Lung microvascular endothelial cell (primary cell): Measurements from ENCODE around the gene C14orf180. TPM values are rescaled to one million over a fixed set of nuclear protein-coding genes. Genes with fewer than 3 reads are reported as not detected.
A peak's percentile ranks its signal among the peaks of the same experiment; 100 is the strongest.

ENCODE experiments used
- DNase-seq, 2 donors: peaks; one replicate each; pipeline versions ENCODE4 v3.0.0 to v3.0.0-alpha.2; 2010; ENCODE audit warnings: low read depth in 2 of 2
- total RNA-seq: library from RNA; depleted of rRNA; stranded (reverse); fragments of >200 nt; gene quantifications from 2 replicates; pipeline ENCODE4 v1.2.1, GENCODE V29; 2014

Gene C14orf180
- not detected in 2 replicates for total RNA-seq

DNA sequence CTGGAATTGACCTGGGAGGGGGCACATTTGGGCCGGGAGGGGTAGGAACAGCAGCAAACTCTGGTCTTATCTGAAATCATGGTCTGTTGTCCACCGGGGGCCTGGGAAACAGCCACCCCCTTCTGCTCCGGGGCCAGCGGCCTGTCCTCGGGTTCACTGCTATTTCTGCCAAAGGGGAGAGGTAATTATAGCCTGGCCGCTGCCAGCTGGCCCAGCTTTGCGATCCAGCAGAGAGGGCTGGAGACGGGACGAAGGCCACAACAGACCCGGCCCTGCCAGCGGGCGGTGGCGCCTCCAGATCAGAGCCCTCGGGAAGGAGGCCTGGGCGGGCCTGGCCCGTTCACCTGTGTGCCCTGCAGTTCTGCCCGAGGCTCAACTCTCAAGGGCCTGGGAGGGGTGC lies at the start of gene C14orf180:
Gene C14orf180, plus strand, starts transcription at position 258 of the 400 bp plus-strand sequence. CDS start 6,667 bp downstream, outside the sequence.
- no peak for DNase-seq

DNA sequence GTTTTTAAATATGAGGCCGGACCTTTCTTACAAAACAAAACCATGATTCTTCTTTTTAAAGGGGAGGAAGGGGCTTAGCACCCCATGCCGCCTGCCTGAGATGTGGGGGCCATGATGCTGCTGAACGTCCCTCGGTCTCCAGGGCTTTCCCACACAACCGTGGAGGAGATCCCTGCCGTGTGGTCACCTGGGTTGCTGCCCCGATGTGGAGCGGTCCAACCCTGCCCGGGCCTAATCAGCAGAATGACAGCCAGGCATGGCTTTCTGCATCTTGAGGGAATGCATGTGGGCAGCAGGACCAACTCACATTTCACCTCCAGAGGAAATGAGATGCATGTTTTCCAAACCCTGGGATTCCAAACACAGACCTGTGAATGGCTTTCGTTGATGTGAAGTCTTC lies 48.9 kb upstream of the C14orf180 start:
- DNase-seq, result no peak

DNA sequence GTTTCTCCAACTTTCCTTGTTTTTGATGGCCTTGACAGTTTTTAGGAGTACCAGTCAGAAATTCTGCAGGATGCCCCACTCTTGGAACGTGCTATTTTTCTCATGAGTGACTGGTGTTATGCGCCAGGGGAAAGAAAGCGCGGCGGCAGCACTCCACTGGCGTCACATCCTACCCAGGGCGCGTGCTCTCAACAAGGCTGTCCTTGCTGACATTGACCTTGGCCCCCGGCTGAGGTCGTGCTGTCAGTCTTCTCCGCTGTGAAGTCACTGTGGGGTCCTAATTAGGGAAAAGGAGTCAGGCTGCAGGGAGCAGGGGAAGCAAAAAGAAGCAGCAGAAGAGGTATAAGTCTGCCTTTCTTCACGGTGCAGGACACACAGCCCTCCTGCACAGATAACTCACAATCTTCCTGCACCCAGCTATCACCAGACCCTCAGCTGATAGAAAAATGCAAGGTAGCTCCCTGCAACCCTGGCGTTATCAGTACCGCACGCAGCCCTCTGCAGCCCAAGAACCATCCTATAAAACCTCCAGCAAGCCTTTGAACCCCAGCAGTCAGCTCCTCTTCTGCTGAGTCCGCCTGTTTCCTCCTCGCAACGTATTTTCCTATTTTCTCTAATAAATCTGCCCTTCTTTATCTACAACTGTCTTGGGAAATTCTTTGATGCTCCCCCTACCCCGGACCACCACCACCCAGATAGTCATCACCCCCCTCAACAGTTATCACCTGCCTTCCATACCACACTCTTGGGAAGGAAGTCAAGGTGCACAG lies 48.0 kb upstream of the C14orf180 start:
- no peak for DNase-seq

DNA sequence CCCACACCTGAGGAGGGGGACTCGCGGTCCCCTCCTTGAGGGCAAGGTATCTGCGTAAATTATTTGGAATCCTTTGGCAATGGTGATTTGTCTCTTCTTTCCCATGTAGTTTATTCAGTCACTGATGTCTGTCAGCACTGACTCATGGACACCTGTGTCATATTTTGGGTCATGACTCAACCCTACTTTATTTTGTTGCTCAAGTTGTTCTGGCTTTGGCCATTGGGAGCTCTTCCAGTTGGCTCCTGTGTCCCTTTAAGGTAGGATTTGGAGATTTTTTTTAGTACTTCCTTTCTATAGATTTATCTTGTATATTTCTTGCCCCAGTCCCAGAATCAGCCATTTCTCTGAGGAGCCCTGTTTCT lies 47.4 kb upstream of the C14orf180 start:
- no peak for DNase-seq

DNA sequence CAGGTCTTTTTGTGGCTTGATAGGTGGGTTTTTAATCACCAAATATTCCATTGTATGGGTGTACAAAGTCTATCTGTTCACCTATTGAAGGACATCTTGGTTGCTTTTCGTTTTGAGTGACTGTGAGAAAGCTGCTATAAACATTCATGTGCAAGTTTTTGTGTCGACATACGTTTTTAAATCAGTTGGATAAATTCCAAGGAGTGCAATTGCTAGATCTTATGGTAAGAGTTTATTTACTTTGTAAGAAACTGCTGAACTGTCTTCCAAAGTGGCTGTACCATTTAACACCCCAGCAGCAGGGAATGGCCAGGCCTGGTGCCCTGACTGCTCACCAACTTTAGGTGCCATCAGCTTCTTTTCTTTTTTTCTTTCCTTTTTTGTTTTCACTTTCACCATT lies 45.5 kb upstream of the C14orf180 start:
- no peak for DNase-seq

DNA sequence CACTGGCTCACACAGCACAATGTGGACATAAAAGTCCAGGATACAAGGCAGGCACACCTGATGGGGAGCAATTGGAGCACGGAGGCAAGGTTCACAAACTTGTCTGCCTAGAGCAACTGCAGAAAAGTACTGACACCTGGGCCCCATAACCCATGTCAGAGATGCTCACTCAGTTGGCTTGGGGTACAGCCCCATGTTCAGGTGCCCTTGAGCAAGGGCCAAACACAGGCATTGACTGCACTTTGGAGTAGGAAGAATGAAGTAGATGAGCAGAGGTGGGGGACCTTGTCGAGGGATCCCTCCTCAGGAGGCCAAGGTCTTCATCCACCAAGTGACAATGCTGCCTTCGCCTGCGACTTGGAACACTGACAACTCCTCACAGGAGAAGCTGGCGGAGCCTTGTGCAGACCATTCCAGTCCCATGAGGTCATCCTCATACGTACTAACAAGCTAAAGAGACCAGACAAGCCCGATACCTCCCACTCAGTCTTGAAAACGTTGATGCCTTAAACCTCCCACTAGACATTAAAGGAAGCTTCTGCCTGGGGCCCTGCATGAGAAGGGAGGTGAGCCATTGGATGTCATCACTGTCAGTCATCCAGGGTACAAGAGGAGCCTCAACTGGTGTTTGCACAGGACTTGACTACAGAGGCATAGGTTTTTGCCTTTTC lies 42.5 kb upstream of the C14orf180 start:
- DNase-seq, result peak in 1 of 2 donors; percentile 44

DNA sequence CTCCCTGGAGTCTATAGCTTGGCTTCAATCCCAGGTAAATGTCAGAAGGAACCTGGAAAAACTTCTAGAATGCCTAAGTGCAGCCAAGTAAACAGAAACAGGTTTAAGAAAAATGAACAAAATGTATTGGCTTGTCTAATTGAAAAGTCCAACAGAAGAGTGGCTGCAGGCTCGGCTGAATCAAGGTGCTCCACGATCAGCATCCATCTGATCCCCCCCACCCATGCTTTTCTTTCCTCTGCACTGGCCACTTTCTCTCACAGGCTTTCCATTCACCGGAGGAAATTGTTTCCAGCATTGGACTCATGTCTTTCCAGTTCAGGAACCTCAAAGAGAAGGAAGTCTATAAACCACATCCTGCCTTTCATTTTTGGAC lies 42.0 kb upstream of the C14orf180 start:
- no peak for DNase-seq

DNA sequence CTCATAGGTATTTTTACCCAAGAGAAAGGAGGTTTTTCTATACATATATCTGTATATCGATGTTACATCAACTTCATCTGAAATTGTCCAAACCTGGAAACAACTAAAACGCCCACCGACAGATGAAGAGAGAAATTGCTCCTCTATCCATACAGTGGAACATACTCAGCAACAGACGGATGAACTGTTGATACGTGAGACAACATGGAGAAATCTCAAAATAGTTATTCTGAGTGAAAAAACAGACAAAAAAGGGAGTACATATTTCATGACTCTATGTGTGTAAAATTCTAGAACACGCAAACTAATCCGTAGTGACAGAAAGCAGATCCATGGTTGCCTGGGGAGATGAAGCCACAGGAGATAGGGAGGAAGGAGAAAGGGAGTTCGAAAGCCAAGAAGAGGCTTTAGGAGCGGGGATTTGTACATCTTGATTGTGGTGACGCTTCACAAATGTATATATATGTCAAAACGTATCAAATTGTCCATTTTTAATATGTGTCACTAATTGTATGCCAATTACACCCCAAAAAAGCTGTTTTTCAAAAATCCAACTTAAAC lies 37.6 kb upstream of the C14orf180 start:
- DNase-seq, result no peak

DNA sequence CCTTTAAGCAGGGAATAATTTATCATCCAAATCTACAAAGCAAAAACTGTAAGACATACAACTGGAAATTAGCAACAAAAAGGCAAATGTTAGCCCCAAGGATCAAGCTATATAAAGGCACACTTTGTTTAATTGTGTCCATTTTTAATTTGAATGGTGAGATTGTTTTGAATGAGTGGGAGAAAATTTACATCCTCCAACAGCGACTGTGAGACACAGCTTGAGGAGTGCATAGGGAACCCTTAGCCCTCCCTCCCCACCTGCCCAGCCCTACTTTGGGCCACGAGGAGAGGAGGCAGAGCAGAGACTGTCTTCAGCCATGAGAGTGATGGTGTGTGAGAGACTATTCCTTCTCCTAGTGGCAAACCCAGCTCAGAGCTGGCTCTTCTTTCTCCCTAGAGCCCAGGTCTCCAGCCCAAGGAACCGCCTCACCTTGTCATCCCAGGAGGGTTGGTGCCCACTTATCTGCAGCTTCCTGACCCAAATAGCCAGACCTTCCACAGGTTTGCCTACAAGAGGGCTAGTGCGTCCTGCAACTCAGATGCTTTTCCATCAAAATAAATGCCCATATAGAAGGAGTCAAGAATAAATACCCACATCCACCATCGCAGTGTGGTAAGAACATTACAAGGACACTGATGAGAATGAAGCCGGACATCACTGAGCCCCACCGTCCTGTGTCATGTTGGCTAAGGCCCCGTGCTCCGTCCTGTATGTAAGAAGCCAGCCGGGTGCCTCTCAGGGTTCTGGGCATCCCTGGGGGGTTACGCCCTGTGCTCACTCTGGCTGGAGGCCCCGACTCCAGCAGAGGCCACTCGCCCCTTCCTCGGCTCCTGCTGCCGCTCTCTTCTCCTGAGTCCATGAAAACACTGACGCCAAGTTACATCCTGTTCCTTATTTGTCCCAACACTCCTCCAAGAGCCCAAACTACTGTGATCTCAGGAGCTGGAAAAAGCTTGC lies 36.4 kb upstream of the C14orf180 start:
- no peak for DNase-seq

DNA sequence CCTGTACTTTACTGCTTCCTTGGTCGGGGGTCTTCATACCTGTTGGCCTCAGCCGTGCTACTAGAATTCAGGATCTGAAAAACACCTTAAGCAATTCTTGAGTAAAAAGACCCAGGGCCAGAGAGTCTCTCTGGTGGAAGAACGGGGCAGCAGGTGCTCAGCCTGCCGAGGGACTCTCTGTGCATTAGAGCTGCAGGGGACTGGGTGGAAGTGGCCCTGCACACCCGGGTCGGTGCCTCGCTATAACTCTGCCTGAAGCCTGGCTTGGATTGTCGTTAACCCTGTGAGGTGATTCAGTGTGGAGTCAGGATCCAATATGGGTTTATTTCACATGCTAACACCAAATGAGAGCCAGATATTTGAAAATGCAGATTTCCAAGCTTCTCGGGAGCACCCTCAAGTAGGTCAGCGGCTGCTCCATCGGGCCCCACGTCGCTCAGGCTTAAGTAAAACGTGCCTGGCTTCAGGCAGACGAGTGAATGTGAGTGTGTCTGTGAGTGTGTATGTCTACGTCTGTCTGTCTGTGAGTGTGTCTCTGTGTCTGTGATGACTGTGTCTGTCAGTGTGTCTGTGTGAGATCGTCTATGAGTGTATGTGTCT lies 35.1 kb upstream of the C14orf180 start:
- DNase-seq, result no peak

DNA sequence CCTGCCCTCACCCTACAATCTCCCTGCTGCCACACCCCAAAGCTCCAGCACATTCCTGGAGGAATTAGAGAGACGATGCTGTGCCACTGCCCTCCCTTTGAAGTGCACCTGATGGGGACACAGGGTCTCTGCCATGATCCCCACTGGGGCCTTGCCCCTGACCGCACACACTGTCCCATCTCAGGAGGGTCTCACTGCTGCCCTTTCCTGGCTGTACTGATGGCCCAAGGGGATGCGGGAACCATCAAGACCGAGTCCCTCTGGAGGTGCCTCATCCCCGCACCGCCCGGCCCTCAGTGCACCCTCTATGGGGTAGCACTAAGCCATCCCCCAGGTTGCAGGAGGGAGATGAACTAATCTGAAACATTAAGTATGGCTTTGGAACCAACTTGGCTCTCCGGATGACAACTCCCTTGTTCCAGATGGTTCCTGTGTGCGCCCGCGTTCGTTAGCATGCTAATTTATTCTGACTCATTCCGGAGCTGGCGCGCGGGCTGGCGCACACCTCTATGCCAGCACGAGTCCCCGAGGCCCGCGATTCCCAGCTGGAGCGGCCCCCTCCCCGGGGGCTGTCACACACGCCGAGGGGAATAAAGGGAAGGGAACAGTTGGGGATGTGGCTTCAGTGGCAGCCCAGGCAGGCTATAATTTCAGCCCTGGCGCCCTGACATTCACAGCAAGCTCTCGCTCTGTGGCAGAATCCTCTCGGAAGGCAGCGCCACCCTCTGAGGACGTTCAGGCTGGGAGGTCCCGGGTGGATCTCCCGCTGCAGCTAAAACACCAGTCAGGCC lies 34.2 kb upstream of the C14orf180 start:
- DNase-seq, result no peak

DNA sequence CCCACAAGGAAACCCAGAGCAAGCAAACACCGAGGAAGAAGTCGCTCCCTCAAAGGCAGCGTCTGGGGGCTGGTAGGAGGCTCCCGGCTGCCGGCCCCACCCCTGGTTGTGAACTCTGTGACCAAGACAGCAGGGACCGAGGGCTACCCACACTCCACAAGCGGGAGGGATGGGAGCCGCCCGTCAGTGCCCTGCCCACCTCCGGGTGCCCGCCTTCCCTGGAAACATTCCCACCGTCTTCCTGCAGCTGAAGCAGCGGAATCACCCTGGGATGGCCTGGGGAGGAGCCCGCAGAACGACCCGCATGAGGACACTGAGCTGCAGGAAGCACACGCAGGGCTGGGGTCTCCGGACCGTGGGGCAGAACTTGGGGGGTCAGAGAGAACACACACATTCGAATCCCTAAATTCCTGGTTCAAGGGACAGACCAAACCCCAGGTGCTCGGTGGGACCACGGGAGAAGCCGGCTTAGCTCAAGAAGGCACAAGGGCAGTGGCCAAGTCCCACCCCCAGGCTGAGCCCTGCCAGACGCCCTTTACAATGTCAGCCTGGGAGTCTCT lies 33.5 kb upstream of the C14orf180 start:
- peak in 1 of 2 donors; percentile 7 for DNase-seq

DNA sequence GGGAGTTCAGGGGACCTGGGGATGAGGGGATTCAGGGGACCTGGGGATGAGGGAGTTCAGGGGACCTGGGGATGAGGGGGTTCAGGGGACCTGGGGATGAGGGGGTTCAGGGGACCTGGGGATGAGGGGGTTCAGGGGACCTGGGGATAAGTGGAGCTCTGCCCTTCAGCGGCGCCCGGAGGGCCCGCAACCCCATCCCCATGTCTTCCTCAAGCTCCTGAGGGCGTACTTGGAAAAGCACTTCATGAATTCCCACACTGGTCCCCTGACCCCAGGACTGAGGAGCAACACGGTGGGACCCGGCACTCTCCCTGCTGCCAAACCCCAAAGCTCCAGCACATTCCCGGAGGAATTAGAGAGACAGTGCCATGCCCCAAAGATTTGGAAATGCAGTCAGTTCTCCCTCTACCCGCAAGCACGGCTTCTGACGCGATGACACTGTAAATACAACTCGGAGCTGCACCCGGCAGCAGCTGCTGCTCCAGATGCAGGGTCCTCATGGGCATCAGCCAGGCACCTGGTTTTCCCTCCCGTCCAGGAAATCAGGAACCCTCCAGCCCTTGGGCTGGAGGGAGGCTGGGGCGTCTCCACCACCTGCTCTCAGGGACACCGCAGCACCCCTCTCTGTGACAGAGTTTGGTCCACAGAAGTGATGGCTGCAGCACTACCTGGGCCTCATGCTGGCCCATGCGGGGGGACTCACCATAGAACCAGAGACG lies 32.8 kb upstream of the C14orf180 start:
- DNase-seq, result no peak

DNA sequence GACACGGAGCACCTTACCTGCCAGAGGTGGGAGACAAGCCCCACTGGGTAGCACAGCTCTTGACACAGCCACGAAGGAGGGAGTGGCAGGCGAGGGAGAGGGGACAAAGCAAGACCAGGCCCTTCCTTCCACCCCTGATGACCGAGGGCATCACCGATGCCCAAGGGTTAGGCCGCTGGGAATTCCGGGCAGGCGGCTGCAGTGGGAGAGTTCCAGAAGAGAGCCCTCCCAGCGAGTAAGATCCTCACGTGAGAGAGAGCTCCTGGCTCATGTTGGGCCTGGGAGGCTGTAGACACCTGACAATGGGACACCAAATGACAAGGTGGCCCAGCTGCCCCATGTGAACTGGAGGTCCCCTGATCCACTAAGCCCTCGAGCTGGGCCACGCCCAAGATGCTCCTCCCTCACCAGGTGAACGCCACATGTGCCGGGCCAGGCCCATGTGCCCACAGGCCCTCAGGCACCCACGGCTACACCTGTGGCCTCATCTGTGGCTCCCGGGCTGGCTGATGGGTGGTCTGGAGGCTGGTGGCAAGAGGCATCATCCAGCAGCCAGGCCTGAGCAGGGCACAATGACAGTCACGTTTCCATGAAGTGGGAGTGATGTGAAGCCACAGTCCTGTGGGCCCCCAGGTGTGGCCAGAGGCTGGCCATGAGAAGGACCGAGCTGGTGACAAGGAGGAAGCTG lies 32.1 kb upstream of the C14orf180 start:
- DNase-seq, result no peak

DNA sequence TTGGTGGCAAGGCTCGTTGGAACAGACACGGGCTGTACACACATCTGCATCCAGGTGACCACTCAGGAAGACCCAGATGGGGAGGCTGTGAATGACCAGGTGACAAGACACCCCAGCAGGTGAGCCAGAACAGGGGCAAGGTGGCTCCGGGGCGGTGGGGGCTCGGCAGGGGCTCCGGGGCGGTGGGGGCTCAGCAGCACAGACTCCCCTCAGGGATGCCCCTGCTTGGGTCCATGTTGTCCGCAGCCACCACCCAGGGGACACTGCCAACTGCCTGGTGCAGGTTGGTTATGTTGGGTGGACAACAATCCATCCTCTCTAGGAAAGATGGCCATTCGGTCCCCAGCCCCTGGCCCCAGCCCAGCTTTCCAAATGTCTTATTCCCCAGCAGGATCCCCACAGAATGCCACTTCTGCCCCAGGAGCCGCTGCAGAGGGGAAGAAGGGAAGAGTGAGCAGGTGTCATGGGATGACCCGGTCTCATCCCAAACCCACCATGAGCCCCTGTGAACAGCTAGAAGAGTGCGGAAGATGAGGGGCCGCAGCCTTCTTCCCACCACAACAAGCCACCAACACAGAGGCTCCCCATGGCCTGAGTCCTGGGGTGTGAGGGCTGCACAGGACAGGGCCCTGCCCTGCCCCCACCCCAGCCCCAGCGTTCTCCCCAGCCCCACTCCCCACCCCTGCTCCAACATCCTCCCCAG lies 31.4 kb upstream of the C14orf180 start:
- DNase-seq, result no peak

DNA sequence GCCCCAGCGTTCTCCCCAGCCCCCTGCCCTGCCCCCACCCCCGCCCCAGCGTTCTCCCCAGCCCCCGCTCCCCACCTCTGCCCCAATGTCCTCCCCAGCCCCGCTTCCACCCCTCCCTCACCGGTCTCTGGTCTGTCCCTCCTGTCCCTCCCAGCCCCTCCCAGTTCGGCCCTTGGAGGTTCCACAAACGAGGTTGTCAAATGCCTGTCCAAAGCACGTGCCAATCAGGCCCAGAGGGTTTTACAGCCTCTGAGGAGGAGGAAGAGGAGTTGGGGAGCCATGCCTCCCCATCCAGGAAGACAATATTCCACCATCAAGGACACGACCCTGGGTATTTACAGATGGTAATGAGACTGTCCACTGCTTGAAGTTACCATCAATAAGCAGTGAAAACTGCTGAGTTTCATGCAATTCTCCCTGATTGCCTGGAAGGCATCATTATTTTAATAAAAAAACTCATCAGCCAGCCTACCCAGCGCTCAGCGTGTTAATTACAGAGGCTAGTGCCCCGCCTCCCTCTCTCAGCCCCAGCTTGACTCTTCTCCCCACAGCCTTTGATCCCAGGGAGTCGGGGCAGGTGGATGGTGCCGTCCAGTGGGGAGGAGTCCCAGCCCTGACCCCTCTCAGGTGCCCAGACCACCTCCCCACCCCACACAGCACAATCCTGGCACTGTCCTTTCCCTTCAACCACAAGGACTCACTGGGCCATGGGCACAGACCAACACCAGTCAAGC lies 30.6 kb upstream of the C14orf180 start:
- DNase-seq, result no peak

DNA sequence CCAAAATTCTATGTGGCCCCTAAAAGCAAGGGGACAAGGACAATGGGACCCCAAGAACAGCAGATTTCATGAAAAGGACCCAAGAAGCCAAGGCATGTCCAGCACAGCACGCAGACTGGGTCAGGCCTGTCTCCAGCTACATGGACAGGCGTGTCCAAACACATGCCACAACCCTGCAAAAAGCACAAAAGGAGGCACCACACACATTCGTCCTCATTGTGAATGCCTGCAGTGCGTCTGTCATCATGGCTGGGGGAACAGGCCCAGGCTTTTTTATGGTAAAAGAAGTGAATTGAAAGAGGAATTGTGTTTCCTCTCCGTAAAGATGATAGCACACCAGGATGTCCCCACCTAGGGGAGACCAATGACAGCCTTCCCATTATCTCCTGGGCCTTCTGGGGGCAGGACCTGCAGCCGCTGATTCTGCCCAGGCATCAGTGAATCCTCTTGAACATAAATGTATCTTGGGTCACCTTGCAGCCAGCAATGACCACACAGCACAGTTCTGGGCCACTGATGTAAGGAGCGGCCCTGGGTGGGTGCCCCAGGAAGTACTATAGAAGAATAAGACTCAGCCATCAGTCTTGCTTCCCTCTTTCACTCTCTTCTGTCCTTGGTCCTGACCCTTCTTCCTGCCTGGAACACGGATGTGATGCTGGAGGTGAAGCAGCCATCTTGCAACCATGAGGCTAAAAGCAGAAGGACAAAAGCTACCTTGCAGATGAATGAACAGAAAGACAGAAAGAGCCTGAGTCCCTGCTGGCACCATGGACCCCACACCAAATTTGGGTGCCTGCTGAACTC lies 29.8 kb upstream of the C14orf180 start:
- no peak for DNase-seq
